Stimulated activated CD4-positive, alpha-beta T cell treated with anti-CD3 and anti-CD28 coated beads, Interleukin-1b, Interleukin-23, amount 100 ng/mL, for 4 hours (primary cell): ENCODE data around the gene RAB3IP.
"Not testable (repeated sequence)": the region's sequence is repeated elsewhere in the genome, so short reads cannot be mapped to it uniquely, and the experiment has no call there.

Experiments
- DNase-seq, 2 donors: peaks; one replicate each; pipeline ENCODE4 v3.0.0-alpha.2; 2020; ENCODE audit warnings: low read depth in 2 of 2

Gene RAB3IP

GRCh38 chr12:69755302-69755701, 16.6 kb downstream of the RAB3IP start:
- no peak for DNase-seq

DNA sequence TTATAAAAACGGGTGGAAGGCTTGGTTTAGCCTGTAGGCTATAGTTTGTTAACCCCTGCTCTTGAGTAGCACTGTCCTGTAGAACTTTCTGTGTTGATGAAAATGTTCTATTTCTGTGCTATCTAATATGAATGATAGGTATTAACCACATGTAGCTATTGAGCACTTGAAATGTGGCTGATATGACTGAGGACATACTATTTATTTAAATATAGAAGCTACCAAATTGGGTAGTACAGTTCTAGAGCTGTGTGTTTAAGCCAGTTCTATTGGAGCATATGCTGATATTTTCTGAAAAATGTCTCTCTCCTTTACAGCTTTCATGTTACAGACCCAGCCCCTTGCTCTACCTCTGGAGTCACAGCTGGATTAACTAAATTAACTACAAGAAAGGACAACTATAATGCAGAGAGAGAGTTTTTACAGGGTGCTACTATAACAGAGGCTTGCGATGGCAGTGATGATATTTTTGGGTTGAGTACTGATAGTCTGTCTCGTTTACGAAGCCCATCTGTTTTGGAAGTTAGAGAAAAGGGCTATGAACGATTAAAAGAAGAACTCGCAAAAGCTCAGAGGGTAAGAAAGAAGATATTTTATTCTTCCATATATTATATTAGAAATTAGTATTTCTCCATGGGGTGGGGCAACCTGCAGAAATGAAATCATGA, 17.6 kb downstream of the RAB3IP start:
- DNase-seq: no peak

- no peak for DNase-seq
Observed at GRCh38 chr12:69758105-69758504, 19.4 kb downstream of the RAB3IP start.

GRCh38 chr12:69759581-69759980, 20.9 kb downstream of the RAB3IP start:
- DNase-seq: not testable (repeated sequence)

DNA sequence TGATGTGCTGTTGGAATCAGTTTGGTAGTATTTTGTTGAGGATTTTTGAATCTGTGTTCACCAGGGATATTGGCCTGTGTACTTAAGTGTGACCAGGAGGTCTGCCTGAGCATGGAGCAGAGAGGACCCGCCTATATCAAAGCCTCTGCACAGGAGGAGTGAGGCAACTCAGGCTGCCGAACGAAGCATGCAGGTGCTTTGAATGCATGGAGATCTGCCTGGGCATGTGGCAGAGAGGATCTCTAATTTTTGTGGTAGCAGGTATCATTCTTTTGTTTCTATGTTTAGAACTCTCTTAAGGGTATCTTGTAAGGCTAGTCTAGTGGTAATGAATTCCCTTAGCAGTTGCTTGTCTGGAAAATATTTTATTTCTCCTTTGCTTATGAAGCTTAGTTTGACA, 26.9 kb downstream of the RAB3IP start:
- DNase-seq: no peak

- DNase-seq: no peak
Observed at GRCh38 chr12:69766260-69766659, 27.6 kb downstream of the RAB3IP start.

GRCh38 chr12:69779928-69780327, 41.3 kb downstream of the RAB3IP start:
- DNase-seq: no peak

DNA sequence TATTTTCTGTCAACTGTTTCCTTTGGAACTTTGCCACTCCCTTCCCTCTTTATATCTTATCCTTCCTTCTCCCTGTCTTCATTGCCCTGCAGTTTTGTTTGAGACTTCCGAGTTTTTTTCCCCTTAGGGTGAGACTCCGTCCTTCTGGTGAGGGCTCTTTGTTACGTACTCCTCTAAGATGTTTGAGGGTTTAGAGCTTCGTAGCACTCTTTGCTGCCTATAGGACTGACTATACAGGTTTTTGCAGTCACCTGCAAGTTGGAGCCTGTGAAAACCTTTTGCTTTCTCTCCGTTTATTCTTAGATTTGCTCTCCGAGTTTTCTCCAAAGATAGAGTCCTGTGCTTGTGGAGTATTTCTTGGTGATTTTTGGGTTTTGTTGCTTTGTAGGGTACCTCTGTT, 44.7 kb downstream of the RAB3IP start:
- no peak for DNase-seq

GRCh38 chr12:69789351-69789750, 50.7 kb downstream of the RAB3IP start:
- DNase-seq: no peak

DNA sequence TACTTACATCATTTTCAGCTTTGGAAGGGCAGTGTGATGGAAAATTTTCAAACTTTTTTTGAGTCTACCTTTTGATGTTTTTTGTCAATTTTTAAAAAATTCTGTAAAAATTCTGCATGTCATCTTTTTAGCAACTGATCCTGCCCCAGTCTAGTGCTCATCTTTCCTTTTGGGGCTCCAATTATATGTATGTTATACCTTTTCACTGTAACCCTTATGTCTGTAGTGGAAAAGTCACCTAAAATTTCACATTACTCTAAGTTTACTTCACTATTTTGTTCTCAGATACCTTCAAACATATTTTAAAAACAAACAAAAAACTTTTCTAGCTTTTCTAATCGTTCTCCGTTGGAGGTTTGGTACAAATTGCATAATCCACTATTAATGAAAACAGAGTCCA, 53.9 kb downstream of the RAB3IP start:
- DNase-seq: no peak

- DNase-seq: not testable (repeated sequence)
Observed at GRCh38 chr12:69807101-69807897, 68.6 kb downstream of the RAB3IP start.

- no peak for DNase-seq
Observed at GRCh38 chr12:69810870-69811498, 72.3 kb downstream of the RAB3IP start.

GRCh38 chr12:69816082-69816481, 77.4 kb downstream of the RAB3IP start:
- no peak for DNase-seq

DNA sequence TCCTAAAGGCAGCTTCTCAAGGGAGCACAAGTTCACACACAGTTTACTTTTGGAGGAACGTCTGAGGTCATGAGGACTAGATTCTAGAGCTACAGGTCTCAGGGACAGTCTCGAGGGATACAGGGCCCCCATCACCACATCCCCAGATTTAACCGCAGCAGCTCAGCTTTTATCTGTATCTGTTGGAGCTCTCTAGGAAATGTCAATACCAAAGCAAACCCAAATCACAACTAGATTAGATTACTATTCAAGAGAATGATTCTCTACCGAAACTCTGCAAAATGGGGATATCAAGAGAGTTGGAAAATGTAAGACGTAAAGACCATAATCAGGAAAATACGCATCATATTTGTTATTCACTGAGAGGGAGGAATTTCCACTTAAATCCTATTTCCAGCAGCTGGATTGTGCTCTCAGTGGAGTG, 82.4 kb downstream of the RAB3IP start:
- no peak for DNase-seq

DNA sequence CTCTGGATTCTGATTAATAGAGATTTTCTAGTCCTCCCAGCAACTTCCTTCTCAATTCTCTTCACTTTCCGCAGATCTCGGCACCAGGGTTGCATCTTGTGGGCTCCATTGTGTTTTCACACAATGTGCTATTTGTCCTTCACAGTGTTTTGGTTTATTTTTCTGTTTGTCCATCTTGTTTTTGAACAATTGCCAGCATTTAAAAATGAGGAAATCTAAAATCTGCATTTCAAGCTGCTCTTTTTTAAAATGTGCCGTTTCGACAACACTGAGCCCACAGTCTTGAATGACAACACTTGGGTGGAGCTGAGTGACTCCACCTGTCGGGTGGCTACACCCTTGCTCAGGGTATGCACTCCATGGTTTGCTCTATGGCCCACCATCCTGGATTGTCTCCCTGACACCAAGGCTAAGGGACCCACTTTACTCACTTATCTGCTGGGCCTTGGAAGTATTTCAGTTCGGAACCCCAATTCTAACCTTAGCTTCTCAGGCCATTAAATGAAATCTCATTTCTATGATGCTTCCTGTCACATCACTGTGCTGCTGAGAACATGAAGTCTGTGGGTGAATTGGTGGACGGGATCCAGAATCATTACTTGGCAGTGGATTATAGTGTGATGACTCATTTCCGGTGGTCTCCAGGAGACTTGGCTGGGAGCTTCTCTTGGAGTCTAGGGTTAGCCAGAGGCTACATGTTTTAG, 82.9 kb downstream of the RAB3IP start:
- no peak for DNase-seq

DNA sequence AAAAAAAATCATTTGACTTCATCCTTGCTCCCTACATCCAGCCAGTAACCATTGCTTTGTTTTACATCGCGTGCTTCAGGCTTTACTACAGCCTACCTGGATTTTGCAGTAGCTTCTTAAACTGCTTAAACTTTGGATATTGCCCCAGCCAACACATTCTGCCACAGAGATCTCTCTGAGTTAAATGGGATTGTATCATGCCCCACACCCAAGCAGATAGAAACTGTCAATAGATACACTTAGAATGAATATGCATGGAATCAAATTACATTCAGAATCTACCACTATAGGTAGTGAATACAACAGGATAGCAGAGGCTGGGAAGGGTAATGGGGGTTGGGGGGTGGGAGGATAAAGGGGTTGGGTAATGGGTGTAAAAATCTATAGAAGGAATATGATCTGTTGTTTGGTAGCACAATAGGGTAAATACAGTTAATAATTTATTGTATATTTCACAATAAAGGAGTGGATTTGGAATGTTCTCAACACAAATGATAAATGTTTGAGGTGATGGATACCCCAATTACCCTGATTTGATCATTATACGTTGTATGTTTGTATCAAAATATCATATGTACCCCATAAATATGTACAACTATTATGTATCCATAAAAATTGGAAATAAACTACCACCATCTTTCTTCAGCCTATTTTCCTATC, 83.7 kb downstream of the RAB3IP start:
- no peak for DNase-seq

DNA sequence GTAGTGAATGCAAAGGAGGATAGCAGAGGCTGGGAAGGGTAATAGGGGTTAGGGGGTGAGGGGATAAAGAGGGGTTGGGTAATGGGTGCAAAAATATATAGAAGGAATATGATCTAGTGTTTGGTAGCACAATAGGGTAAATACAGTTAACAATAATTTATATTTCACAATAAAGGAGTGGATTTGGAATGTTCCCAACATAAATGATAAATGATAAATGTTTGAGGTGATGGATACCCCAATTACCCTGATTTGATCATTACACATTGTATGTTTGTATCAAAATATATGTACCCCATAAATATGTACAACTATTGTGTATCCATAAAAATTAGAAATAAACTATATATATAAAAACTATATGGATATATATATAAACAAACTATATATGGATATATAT, 85.4 kb downstream of the RAB3IP start:
- no peak for DNase-seq

DNA sequence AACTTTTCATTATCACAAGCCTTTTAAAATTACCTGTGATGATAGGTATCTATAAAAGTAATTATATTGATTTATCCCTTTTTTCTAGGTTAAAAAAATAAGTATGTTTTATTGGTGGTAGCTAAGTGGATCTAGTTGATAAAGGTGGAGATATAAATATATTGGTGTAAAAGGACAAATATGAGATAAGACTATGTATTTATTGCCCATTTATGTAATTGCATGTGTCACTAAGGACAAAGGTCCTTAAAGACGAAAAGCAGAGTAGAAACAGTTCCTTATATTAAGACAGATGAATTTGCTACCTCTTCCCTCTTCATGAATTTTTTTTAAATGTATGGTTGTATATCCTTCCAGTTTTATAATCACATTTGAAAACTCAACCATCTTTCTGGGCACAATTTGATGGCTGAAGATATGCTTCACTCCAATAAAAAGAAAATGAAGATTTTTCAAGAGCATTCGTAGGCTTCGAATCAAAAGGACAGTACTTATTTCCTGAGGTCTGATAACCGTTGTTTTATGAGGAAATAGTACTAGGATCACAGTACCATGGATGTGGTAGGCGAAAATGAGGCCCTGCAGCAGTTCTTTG, 86.4 kb downstream of the RAB3IP start, which contains the start of gene MYRFL:
Gene MYRFL, plus strand, starts transcription at position 262 of the 595 bp plus-strand sequence. Its CDS starts 291 bp downstream, at position 553.
- no peak for DNase-seq

GRCh38 chr12:69828897-69829296, 90.2 kb downstream of the RAB3IP start:
- DNase-seq: no peak

GRCh38 chr12:69833696-69834095, 95.0 kb downstream of the RAB3IP start:
- no peak for DNase-seq

DNA sequence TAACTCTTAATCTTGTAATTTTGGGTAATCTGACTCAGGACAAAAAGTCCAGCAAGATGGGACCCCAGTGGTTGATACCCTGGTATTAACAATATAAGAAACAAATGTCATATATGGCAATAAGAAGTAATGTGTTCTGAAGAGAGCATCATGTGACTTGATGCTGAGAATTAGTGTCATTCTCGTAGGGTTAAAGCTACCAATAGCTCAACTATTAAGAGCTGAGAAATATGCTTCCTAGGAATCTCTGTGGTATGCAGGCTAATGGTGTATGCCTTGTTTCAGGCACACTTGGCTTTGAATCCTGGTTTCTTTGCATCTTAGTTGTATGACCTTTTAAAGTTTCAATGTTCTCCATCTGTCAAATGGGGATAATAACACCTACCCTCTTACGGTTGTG, 95.5 kb downstream of the RAB3IP start:
- no peak for DNase-seq
